Transverse colon (tissue), 4 donors: ENCODE results near the gene EMC9. TPM values are rescaled to one million over a fixed set of nuclear protein-coding genes. Genes with fewer than 3 reads are reported as not detected.
A peak's percentile ranks its signal among the peaks of the same experiment; 100 is the strongest.

Experiments
- DNase-seq: peaks from one replicate; pipeline ENCODE4 v3.0.0-alpha.2; 2019
- H3K27ac ChIP-seq, 4 donors: fragments of 200-600 bp; sonication (generic); 2 replicates each; pipeline ENCODE4 v1.5.1; 2016 to 2018; ENCODE audit warnings: inconsistent platforms in 4 of 4
- H3K27me3 ChIP-seq: fragments of 200-600 bp; sonication (generic); 2 replicates; pipeline ENCODE4 v1.5.1; 2017; ENCODE audit warnings: inconsistent platforms
- H3K36me3 ChIP-seq, 4 donors: fragments of 200-600 bp; sonication (generic); 2 replicates each; pipeline ENCODE4 v1.5.1; 2017 to 2019; ENCODE audit warnings: inconsistent platforms in 4 of 4
- H3K4me1 ChIP-seq, 4 donors: fragments of 200-600 bp; sonication (generic); 2 replicates each; pipeline ENCODE4 v1.5.1; 2017 to 2020; ENCODE audit warnings: inconsistent platforms in 4 of 4
- H3K4me3 ChIP-seq, 4 donors: fragments of 200-600 bp; sonication (generic); 1 replicate in 1 of 4; 2 replicates in 3 of 4; pipeline versions ENCODE4 v1.5.1 to v1.6.1; 2017 to 2019; ENCODE audit warnings: inconsistent platforms in 4 of 4
- H3K9me3 ChIP-seq, 2 donors: fragments of 200-600 bp; sonication (generic); 2 replicates each; pipeline ENCODE4 v1.5.1; 2017 to 2019; ENCODE audit warnings: inconsistent platforms in 2 of 2
- CTCF ChIP-seq, 5 experiments: fragments of 200-600 bp in 3 of 5; fragments of 450-650 bp in 2 of 5; sonication (generic) in 3 of 5; IDR thresholded peaks; 1 replicate in 2 of 5; 2 replicates in 3 of 5; pipeline ENCODE4 v1.5.1; 2016 to 2017; ENCODE audit warnings: antibody characterized with exemption in 5 of 5, inconsistent platforms in 3 of 5, mild to moderate bottlenecking in 2 of 5, moderate library complexity in 1 of 5
- EP300 ChIP-seq: sonication (generic); formaldehyde crosslinking; IDR thresholded peaks from one replicate; pipeline ENCODE4 v1.6.1; 2017; ENCODE audit warnings: antibody characterized with exemption, low read depth
- POLR2A ChIP-seq: fragments of 450-650 bp; IDR thresholded peaks from one replicate; pipeline ENCODE4 v1.6.1; 2016; ENCODE audit warnings: antibody characterized with exemption, mild to moderate bottlenecking, moderate library complexity
- POLR2AphosphoS5 ChIP-seq, 3 donors: sonication (generic); formaldehyde crosslinking; IDR thresholded peaks; one replicate each; pipeline ENCODE4 v1.6.1; 2016; ENCODE audit warnings: antibody characterized with exemption in 3 of 3
- WGBS, 2 donors: methylation state at CpG; one replicate each; pipeline ENCODE4 v1.1.5; 2018; ENCODE audit warnings: low coverage in 1 of 2; 5-methylcytosine and 5-hydroxymethylcytosine counted together
- in situ Hi-C, 4 donors: fragments of 200-750 bp; cut with MboI; loops; one replicate each; pipeline versions ENCODE4 v1.15.0 to v1.15.1; 2017; ENCODE audit warnings: low sequenced_read_pairs in 3 of 4, low pct_ligation_motif_present in 1 of 4, low pct_unique_long_range_greater_than_20kb in 1 of 4
- intact Hi-C: fragments of 100-400 bp; cut with DNase I; formaldehyde crosslinking; loops from one replicate; pipeline ENCODE4 v1.15.1; 2023; ENCODE audit warnings: low total_unique reads
- total RNA-seq, 4 donors: library from RNA; depleted of rRNA; stranded (reverse); fragments of >200 nt; gene quantifications; one replicate each; pipeline ENCODE4 v1.1.0, GENCODE V29; 2016

The EMC9 gene
- total RNA-seq, 4 donors from 2014 or later, result 2.2 to 15.4 (median 12.3) TPM; not detected in 1

GRCh38 chr14:24135584-24135833 lies 5.9 kb downstream of the EMC9 start:
- H3K36me3 ChIP-seq, result peaks cover 0 to 19% (median 2%) of the 10 kb centered on the region in 4 donors
- H3K4me1 ChIP-seq, result peaks cover 21 to 43% (median 27%) of the 10 kb centered on the region in 4 donors
- intact Hi-C loops, result loop anchor here (5.0 kb wide), 1 partner anchor 162 kb away; the partner anchor contains the start of genes DHRS1 and NOP9
- 6 to 7% methylated on average over 2 to 9 of the region's 9 CpGs for WGBS, 2 donors
- H3K27me3 ChIP-seq, result no peaks in the 10 kb centered on the region
- in situ Hi-C loops, result no loop called here
- TF ChIP-seq CTCF (IDR thresholded peaks at IDR 0.05) (no peak), POLR2A (no peak), POLR2AphosphoS5 (IDR thresholded peaks at IDR 0.05) (no peak), EP300 (no peak)
- H3K9me3 ChIP-seq, result no peaks in the 10 kb centered on the region
- peak overlapping the region; percentile 29 to 98 (median 72) for H3K4me3 ChIP-seq
- peak overlapping the region; percentile 89 to 98 (median 95) for H3K27ac ChIP-seq
- DNase-seq, result no peak

GRCh38 chr14:24133735-24134134 lies 7.7 kb downstream of the EMC9 start:
- intact Hi-C loops (no loop called here), in situ Hi-C loops (no loop called here)
- Histone ChIP-seq H3K4me3 (no peak overlapping the region), H3K9me3 (no peaks in the 10 kb centered on the region), H3K36me3 (peaks cover 0 to 11% (median 2%) of the 10 kb centered on the region in 4 donors), H3K27me3 (no peaks in the 10 kb centered on the region), H3K4me1 (peaks cover 12 to 26% (median 14%) of the 10 kb centered on the region in 4 donors), H3K27ac (no peak overlapping the region)
- TF ChIP-seq POLR2AphosphoS5 (IDR thresholded peaks at IDR 0.05), result no peak
- TF ChIP-seq CTCF (IDR thresholded peaks at IDR 0.05), result no peak
- TF ChIP-seq EP300, result no peak
- TF ChIP-seq POLR2A, result no peak
- 98 to 100% methylated on average over 1 of the region's 1 CpG for WGBS, 2 donors
- DNase-seq, result no peak

- no peak overlapping the region for H3K27ac ChIP-seq
- DNase-seq, result no peak
- no peaks in the 10 kb centered on the region for H3K27me3 ChIP-seq
- intact Hi-C loops, result no loop called here
- 90 to 95% methylated on average over 2 of the region's 2 CpGs for WGBS, 2 donors
- TF ChIP-seq POLR2A (no peak), POLR2AphosphoS5 (IDR thresholded peaks at IDR 0.05) (no peak), EP300 (no peak), CTCF (IDR thresholded peaks at IDR 0.05) (no peak)
- in situ Hi-C loops, result no loop called here
- peaks cover 0 to 3% (median 0%) of the 10 kb centered on the region in 4 donors for H3K36me3 ChIP-seq
- H3K9me3 ChIP-seq, result no peaks in the 10 kb centered on the region
- peaks cover 12 to 21% (median 14%) of the 10 kb centered on the region in 4 donors for H3K4me1 ChIP-seq
- H3K4me3 ChIP-seq, result no peak overlapping the region
These were observed 8.4 kb downstream of the EMC9 start for GRCh38 chr14:24132976-24133375.

GRCh38 chr14:24132061-24132685 lies 9.2 kb downstream of the EMC9 start:
- no peaks in the 10 kb centered on the region for H3K27me3 ChIP-seq
- no peak for DNase-seq
- in situ Hi-C loops, result no loop called here
- WGBS, 2 donors, result 37 to 69% methylated on average over 5 to 23 of the region's 24 CpGs
- intact Hi-C loops, result no loop called here
- H3K4me3 ChIP-seq, result no peak overlapping the region
- H3K27ac ChIP-seq, result no peak overlapping the region
- TF ChIP-seq EP300 (no peak), CTCF (IDR thresholded peaks at IDR 0.05) (no peak), POLR2AphosphoS5 (IDR thresholded peaks at IDR 0.05) (no peak), POLR2A (no peak)
- peaks cover 9 to 14% (median 12%) of the 10 kb centered on the region in 4 donors for H3K4me1 ChIP-seq
- no peaks in the 10 kb centered on the region for H3K36me3 ChIP-seq
- H3K9me3 ChIP-seq, result no peaks in the 10 kb centered on the region
